Upper lobe of left lung (tissue), 4 donors: ENCODE results near the gene RHBG.

ENCODE experiments used
- CTCF ChIP-seq, 6 experiments: fragments of 450-650 bp in 4 of 6; fragments of 200-600 bp in 2 of 6; sonication (generic) in 2 of 6; IDR thresholded peaks; one replicate each; pipeline ENCODE4 v1.5.1; 2016 to 2019; ENCODE audit warnings: antibody characterized with exemption in 6 of 6
- POLR2AphosphoS5 ChIP-seq, 2 donors: sonication (generic); formaldehyde crosslinking; IDR thresholded peaks; one replicate each; pipeline ENCODE4 v1.5.1; 2017; ENCODE audit warnings: antibody characterized with exemption in 2 of 2

DNA sequence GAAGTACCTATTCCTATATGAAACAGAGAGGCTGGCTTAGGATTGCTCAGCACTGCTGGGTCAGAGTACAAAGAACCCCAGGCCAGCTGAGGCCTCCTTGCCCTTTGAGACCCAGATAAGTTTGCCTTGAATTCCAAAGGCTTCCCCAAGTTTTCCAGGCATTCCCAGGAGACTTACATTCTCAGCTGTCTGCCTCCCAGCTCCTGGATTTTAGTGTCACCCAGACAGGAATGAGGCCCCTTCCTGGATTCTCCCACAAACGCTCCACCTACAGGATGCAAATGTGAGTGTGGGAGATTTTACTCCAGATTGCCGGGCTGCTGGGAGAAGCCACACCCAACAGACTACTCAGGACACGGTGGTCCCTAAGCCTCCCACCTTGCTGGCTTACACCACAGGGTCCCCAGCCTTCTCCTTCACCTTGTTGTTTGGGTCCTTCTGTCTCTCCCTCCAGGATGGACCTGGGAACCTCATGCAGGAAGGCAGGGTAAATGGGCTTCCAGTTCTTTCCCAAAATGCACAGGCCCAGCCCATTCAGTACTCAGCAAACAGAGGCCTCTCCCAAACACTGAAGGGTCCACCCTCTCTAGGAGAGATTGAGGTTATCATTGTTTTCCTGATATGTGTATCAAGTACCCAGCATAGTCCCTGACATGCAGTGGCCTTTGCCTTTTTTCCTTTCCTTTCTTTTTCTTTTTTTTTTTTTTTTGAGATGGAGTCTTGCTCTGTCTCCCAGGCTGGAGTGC lies 10.6 kb downstream of the RHBG start:
- no peak for TF ChIP-seq CTCF (IDR thresholded peaks at IDR 0.05)
- no peak for TF ChIP-seq POLR2AphosphoS5 (IDR thresholded peaks at IDR 0.05)
